Ishikawa (cell line): ENCODE data around the gene LCE1E.

ENCODE experiments used
- CEBPB ChIP-seq: IDR thresholded peaks from 2 replicates; pipeline ENCODE4 v1.6.1; 2012
- CREB1 ChIP-seq: IDR thresholded peaks from 2 replicates; pipeline ENCODE4 v1.6.1; 2012; ENCODE audit warnings: low read depth
- EGR1 ChIP-seq: IDR thresholded peaks from 2 replicates; pipeline ENCODE4 v1.6.1; 2012
- EP300 ChIP-seq: IDR thresholded peaks from 2 replicates; pipeline ENCODE4 v1.6.1; 2012; ENCODE audit warnings: borderline replicate concordance
- FOXM1 ChIP-seq: IDR thresholded peaks from 2 replicates; pipeline ENCODE4 v1.6.1; 2012; ENCODE audit warnings: low read depth, borderline replicate concordance
- MAX ChIP-seq: IDR thresholded peaks from 2 replicates; pipeline ENCODE4 v1.6.1; 2012
- NFIC ChIP-seq: IDR thresholded peaks from 2 replicates; pipeline ENCODE4 v1.6.1; 2012
- RAD21 ChIP-seq: IDR thresholded peaks from 2 replicates; pipeline ENCODE4 v1.6.1; 2012; ENCODE audit warnings: low read depth
- REST ChIP-seq: IDR thresholded peaks from 2 replicates; pipeline ENCODE4 v1.6.1; 2012; ENCODE audit warnings: low read depth, mild to moderate bottlenecking
- TAF1 ChIP-seq: IDR thresholded peaks from 2 replicates; pipeline ENCODE4 v1.6.1; 2012; ENCODE audit warnings: low read depth, mild to moderate bottlenecking
- TCF12 ChIP-seq: IDR thresholded peaks from 2 replicates; pipeline ENCODE4 v1.6.1; 2012; ENCODE audit warnings: low read depth
- TEAD4 ChIP-seq: IDR thresholded peaks from 2 replicates; pipeline ENCODE4 v1.6.1; 2012
- USF1 ChIP-seq: IDR thresholded peaks from 2 replicates; pipeline ENCODE4 v1.6.1; 2012
- YY1 ChIP-seq: IDR thresholded peaks from 2 replicates; pipeline ENCODE4 v1.6.1; 2012; ENCODE audit warnings: low read depth
- ZBTB7A ChIP-seq: IDR thresholded peaks from 2 replicates; pipeline ENCODE4 v1.6.1; 2012; ENCODE audit warnings: low read depth

Gene LCE1E

GRCh38 chr1:152758636-152759035, 27.4 kb upstream of the LCE1E start:
- TF ChIP-seq TEAD4 (no peak), EP300 (no peak), REST (no peak), EGR1 (no peak), TCF12 (no peak), ZBTB7A (no peak), MAX (no peak), YY1 (no peak), TAF1 (no peak), FOXM1 (no peak), CREB1 (no peak), CEBPB (no peak)

- TF ChIP-seq REST (no peak), MAX (no peak), YY1 (no peak), RAD21 (no peak), USF1 (no peak), CEBPB (no peak)
Observed at GRCh38 chr1:152759453-152760173, 26.4 kb upstream of the LCE1E start.

GRCh38 chr1:152760551-152761190, 25.4 kb upstream of the LCE1E start:
- no peak for TF ChIP-seq CEBPB
- TF ChIP-seq YY1: no peak
- TF ChIP-seq ZBTB7A: no peak
- TF ChIP-seq TCF12: no peak
- TF ChIP-seq EP300: no peak
- no peak for TF ChIP-seq MAX
- TF ChIP-seq USF1: no peak
- no peak for TF ChIP-seq TEAD4
- TF ChIP-seq NFIC: no peak
- no peak for TF ChIP-seq REST
- TF ChIP-seq CREB1: no peak

- TF ChIP-seq EP300 (no peak), EGR1 (no peak), FOXM1 (no peak), CREB1 (no peak), ZBTB7A (no peak), MAX (no peak), TEAD4 (no peak), REST (no peak), USF1 (no peak), RAD21 (no peak), YY1 (no peak), TCF12 (no peak), NFIC (no peak), CEBPB (no peak), TAF1 (no peak)
Observed at GRCh38 chr1:152761609-152762213, 24.3 kb upstream of the LCE1E start.
